NCI-H146 treated with DMSO at 0.1 percent for 48 hours (cell line): ENCODE data around the gene FUT2.
"Not testable (repeated sequence)": the region's sequence is repeated elsewhere in the genome, so short reads cannot be mapped to it uniquely, and the experiment has no call there.

ENCODE experiments used
- DNase-seq: peaks from one replicate; lab custom pipeline; 2025; ENCODE audit not compliant: unreplicated experiment; lab: John Stamatoyannopoulos, UW

FUT2 gene

DNA sequence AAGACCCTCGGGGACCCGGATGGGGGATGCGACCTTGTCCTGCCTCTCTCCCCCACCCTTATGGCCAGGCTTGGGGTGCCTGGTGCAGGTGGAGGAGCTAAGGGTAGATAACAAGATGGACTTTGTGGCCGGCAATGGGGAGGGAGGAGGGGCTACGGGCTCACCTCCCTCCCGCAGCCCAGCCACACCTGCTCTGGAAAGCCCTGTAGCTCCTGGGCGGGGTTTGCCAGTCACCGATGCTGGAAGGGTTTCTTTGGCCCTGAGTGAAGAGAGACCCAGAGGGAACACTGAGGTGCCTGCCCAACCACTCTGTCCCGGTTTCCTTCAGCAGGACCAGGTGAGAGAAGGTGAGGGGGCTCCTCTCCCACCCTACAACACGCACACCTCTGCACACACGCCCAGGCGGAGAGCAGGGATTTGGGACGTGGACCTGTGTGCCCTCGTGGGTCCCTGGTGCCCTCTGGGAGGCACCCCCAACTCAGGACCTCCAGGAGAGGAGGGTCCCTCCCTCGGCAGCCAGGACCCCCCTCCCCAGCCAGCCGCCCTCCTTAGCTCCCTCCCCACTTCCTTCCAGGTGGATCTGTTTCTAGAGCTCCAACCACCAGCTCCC, at the start of gene FUT2:
FUT2 (plus strand) TSS at position 229 of the 610 bp plus-strand sequence. CDS start 6,986 bp downstream, outside the sequence.
- DNase-seq, result peak; percentile 35

DNA sequence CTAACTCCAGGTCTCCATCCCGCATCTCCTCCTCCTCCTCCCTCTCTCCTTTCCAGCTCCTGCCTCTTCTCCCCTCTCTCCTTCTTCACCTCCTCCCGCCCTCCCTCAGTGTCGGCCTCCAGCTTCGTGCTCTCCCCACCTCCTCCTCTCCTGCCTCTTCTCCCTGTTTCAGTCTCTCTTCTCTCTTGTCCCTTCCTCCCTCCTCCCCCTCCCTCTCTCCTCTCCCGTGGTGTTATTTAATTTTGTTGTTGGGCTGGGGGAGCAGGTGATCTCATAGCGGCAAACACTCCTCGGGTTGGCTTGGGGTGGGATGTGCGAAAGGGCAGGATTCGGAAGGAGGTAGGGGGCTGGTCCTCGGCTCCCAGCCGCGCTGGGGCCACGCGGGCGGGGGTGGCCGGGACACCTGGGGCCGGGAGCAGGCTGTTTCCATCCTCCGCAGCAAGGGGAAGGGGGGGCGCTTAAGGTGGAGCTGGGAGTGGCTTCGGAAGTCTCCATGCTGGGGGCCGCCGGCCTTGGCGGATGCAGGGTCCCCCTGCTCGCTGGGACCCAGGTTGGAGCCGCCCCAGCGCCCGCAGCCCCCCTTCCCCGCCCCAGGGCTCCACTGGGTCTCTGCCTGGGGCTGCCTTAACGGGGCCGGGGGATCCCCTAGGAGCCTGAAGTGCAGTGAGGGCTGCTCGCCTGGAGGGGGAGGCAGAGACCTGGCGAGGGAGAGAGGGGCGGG, 49.6 kb upstream of the FUT2 start, which contains the start of gene CA11:
CA11 (minus strand) TSS at position 187 of the 721 bp plus-strand sequence. CDS start 555 bp downstream, outside the sequence.
- peak; percentile 91 for DNase-seq

DNA sequence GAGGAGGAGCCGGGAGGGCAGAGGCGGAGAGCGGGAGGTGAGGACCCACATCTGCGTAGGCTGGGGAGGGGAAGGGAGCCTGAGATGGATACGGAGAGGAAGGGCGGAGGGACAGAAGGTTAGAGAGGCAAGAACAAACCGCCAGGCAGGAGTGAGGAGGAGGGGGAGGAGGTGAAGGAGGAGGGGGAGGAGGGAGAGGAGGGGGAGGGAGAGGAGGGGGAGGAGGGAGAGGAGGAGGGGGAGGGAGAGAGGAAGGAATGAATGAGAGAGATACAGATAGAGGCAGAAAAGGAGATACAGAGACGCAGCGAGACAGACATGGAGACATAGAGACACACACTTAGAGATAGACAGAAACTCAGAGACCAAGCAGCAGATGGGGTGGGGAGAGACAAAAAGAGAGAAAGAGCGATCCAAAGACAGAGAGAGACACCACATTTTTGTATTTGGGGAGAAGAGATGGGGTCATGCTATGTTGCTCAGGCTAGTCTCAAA, 49.0 kb upstream of the FUT2 start:
- DNase-seq, result no peak

DNA sequence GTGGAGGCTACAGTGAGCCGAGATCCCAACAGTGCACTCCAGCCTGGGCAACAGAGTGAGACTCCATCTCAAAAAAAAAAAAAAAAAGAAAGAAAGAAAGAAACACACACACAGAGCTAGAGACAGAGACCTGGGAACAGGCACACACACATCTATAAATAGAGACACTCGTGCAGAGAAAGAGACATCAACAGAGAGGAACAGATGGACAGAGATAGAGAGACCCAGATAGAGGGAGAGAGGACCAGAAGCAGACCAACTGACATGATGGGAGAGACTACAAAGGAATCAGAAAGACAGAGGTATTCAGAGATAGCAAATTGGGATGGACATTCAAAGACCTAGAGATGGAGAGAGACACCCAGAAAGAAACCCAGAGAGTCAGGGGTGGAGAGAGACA, 47.6 kb upstream of the FUT2 start:
- DNase-seq, result no peak

DNA sequence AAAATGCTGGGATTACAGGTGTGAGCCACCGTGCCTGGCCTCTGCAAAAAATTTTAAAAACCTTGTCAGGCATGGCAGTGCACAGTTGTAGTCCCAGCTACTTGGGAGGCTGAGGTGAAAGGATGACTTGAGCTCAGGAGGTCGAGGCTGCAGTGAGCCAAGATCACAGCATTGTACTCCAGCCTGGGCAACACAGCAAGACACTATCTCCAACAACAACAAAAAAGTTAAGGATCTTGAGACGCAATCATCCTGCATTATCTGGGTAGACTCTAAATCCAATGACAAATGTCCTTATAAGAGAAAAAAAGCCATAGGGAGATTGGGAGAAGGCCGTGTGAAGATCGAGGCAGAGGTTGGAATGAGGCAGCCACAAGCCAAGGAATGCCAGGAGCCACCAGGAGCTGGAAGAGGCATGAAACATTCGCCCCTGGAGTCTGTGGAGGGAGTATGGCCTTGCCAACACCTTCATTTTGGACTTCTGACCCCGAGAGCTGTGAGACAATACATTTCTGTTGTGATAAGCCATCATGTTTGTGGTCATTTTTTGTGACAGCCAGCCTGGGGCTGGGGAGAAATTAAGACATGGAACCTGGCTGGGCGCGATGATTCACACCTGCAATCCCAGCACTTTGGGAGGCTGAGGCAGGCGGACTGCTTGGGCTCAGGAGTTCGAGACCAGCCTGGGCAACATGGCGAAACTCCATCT, 44.6 kb upstream of the FUT2 start:
- DNase-seq, result no peak

DNA sequence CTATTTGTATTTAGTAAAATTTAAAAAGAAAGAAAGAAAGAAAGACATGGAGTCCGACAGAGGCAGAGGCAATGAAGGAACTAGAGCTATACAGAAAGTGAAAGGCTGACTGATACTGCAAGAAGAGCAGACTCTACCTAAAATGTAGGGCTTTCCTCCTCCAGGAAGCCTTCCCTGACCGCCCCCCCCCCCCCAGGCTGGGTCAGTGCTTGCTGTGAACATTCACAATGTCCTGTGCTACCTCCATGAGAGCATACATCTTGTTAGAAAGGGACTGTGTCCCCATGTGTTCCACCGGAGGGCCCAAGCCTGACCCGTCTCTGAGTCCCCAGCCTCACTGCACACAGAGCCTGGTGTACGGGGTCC, 44.1 kb upstream of the FUT2 start:
- no peak for DNase-seq

DNA sequence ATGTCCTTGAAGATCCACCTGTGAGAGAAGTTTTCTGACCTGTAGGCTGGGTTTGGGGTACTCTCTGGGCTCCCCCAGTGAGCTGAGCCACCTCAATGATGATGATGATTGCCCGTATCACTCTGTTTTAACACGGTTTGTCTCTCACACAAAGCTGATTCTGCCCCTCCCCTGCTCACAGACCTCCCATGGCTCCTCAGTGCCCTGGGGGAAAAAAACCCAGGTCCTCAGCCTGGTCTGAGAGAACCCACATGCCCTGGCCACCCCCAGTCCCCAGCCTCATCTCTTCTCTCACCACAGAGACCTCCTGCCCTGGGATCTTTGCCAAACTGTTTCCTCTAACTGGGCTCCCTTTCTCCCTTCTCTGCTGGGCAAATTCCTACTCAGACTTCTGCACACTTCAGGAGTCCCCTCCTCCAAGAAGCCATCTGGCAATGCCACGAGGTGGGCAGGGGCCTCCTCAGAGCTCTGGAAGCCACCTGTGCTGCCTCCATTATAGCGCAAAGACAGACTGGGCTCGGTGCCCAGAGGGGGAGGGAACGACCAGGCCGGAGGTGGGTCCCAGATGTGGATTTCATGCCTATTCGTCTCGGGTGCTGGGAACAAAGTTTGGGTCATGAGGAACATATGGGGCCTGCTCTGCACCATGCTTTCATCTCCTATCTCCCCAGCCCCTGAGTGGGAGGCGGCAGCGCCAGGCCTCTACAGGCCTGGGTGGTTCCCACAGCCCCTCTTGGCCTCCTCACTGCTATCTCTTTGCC, 41.3 kb upstream of the FUT2 start:
- no peak for DNase-seq

DNA sequence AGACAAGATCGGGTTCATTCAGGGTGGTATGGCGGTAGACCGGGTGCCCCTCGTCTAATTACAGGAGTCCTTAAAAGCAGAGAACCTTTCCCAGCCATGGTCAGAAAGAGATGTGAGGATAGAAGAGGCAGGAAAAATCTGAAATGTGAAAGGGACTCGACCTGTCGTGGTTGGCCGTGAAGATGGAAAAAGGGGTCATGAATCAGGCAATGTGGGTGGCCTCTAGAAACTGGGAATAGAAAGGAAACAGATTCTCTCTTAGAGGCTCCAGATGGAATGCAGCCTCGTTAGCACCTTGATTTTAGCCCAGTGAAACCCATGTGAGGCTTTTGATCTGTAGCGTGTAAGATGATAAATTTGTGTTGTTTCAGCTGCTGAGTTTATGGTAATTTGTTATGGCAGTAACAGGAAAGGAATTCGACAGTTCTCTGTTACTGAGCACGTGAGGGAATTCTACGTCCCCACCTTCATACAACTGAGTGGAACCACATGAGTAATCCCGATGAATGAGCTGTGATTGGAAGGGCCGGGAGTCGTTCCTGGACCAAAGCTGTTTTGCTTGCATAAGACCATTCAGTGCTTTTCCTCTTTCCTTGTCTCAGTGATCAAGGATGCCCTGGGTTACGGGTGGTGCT, 38.8 kb upstream of the FUT2 start:
- DNase-seq, result no peak

DNA sequence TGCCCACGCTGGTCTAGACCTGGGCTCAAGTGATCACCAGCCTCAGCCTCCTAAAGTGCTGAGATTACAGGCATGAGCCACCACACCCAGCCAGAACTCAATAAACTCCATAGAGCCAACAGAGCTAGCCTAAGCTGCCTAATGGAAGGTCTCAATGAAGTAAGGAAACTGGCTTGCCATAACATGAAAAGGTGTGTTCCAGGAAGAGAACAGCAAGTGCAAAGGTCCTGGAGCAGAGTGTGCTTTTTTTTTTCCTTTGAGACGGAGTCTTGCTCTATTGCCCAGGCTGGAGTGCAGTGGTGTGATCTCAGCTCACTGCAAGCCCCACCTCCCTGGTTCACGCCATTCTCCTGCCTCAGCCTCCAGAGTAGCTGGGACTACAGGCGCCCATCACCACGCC, 37.9 kb upstream of the FUT2 start:
- DNase-seq, result not testable (repeated sequence)

DNA sequence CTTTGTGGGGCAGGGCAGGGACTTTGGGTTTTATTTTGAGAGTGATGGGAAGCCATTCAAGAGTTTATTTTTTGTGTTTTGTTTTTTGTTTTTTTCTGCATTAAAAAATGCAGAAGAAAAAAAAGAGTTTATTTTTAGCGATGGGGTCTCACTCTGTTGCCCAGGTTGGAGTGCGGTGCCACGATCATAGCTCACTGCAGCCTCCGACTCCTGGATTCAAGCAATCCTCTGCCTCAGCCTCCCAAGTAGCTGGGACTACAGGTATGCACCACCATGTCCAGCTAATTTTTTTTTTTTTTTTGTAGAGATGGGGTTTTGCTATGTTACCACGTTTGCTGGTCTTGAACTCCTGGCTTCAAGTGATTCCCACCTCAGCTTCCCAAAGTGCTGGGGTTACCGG, 37.3 kb upstream of the FUT2 start:
- no peak for DNase-seq

DNA sequence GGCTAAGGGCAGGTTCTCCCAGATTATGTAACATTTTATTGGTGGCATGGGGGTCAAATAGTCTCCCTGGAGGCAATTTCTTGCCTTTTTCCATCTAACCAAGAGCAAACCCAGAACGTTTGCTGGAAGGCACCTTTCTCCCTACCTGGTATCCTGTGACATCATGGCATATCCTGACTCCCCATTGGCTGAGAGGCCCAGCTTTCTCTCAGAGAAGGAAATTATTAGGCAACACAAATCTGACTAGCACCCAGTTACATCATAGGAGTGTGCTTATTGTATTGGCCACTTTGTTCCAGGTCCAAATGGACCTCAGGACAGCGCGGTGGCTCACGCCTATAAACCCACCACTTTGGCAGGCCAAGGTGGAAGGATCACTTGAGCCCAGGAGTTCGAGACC, 36.0 kb upstream of the FUT2 start:
- no peak for DNase-seq

DNA sequence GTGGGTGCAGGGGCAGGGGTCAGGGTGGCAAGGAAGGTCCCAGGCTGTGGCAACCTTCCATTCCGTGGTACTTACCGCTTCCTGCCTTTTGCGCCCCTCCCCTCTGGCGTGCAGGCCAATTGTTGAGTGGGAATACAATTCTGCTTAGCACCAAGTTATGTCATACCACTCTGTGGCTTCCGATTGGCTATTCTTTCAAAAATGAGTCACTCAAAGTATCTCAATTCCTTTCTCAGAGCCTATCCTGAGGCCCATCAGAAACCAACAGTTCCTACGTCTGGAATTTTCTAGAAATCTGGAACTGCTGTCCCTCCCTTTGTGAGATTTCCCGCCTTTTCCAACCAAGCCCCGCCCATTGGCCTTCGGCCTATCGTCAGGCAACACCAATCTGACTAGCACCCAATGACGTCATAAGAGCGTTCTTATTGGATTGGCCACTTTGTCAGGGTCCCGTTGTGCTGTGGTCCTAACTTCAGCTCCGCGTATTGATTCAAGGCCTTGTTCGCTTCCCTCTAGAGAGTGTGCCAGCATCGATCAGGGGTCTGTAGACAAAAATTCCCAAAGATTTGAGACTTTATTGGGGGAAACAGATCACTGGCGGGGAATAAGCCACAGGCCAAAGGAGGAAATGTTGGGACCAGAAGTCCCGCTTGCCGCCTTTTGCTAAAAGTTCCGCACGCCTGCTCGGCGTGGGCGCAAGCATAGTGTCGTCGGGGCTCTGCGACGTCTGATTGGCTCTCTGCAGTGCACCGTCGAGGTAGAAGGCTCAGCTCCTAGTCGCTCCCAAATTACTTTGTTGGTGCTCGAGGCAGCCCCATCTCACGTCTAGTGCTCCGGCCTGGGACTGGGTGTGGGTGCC, 34.7 kb upstream of the FUT2 start:
- no peak for DNase-seq

DNA sequence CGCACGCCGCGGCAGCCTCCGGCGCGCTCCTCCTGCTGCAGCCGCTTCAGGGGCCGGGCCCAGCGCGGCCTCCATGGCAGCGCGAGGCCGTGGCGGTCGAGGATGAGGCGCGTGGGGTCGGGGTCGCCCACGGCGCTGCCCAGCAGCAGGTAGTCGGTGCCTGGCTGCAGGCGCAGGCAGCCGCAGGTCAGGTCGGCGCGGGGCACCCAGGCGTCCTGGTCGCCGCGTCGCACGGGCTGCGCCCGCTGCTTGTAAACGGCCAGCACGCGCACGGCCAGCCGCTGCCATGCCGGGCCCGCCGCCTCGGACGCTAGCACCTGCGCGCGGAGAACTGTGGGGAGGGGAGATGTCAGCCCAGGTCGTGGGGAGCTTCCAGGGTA, 34.1 kb upstream of the FUT2 start:
- no peak for DNase-seq

DNA sequence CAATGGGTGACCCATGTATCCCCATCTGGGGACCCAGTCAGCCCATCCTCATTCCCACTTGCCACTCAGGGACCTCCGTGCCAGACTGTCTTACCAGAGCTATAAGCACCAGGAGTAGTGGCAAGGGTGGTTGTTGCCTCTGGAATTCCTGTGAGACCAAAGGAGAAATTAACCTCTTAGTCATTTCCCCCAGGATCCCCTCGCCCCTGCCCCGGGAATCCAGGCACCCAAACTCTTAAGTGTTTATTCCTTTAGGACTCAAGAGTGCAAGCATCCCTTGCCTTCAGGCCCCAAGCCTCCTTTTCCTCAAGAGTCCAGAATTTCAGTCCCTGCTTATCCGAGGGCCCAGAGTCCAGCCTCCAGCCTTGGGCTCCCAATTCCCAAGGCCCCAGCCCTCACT, 32.1 kb upstream of the FUT2 start:
- no peak for DNase-seq

DNA sequence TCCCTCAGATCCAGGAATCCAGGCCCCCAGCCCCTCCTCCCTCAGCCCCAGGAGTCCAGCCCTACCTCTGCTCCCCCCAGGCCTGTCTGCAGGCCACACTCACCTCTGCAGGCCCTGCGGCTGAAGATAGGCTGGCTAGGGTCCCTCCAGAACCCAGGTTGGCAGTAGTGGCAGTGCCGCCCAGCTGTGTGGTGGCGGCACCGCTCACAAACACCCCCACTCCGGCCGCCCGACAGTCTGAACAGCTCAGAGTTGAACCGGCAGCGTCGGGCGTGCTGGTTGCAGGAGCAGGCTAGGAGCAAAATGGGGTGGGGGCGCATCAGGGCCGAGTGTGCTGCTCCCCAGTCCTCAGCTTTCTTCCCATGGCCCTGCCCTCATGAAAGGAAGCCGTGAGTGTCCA, 31.3 kb upstream of the FUT2 start:
- DNase-seq, result no peak

DNA sequence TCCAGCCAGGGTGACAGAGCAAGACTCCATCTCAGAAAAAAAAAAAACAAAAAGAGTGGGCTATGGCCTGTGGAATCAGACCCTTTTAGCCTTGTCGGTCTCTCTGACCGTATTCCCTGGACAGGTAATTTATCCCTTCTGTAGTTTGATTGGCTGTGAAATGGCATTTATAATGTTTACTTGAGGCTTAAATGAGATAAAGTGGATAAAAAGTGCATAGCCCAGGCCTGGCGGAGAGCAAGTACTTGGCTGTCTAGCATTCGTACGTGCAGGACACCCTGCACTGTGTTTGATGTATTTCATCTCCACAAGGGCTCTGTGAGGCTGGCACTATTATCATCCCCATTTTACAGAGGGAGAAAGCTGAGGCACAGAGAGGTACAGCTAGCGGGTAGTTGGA, 30.0 kb upstream of the FUT2 start:
- no peak for DNase-seq

DNA sequence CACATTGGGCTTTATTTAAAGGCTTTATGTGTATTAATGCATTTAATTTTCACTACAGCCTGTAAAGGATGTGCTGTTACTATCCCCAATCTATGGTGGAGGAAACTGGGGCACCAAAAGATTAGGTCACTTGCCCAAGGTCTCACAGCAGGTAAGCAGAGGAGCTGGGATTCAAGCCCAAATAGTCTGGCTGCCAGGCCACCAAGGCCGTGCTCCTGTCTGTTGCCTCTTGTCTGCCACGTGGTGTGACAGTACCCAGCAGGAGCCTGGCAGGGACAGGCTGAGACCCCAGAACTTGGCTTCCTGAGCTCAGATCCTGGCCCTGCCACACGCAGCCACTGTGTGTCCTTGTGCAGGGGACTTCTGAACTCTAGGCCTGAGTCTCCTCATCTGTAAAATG, 27.4 kb upstream of the FUT2 start:
- DNase-seq, result no peak

DNA sequence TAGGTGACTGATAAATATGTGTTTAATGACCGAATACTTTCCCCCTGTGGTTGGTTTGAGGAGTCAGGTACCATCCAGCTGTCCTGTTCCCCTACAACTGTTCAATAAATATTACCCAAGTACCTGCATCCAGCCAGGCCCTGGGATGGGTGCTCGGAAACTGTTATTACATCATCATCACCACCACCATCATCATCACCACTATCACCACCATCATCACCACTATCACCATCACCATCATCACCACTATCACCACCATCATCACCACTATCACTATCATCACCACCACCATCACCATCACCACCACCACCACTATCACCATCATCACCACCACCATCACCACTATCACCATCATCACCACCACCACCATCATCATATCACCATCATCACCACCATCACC, 27.0 kb upstream of the FUT2 start:
- DNase-seq, result no peak

DNA sequence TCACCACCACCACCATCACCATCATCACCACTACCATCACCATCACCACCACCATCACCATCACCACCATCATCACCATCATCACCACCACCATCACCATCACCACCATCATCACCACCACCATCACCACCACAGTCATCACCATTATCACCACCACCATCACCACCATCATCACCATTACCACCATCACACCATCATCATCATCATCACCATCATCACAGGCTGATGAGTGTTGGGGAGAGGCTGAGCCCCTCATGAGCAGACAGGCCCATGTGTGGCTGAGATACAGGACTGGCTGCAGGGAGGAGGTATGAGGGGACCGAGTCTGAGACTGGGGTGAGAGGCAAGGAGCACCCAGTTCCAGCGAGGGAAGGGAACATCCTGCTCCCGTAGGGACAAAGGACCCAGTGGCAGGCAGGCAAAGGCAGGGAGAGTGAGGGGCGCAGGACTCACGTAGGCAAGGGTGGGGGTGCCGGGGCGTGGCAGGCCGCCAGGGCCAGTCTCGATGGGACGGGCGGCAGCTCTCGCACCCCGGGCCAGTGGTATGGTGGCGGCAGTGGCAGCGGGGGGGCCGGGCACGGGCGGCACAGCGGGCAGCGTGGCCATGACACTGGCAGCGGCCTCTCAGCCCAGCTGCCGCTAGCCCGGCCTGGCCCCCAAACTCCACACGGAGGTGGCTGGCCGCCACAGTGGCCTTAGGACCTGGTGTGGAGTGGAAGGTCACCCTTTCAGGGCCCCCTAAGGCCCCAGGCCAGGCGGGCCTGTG, 25.7 kb upstream of the FUT2 start:
- no peak for DNase-seq
